Adrenal gland (tissue), 12 donors: ENCODE results near the gene SVIL. TPM values are rescaled to one million over a fixed set of nuclear protein-coding genes. Genes with fewer than 3 reads are reported as not detected.
"Not testable (repeated sequence)": the region's sequence is repeated elsewhere in the genome, so short reads cannot be mapped to it uniquely, and the experiment has no call there.

Experiments used
- DNase-seq, 7 donors: peaks; one replicate each; pipeline ENCODE4 v3.0.0-alpha.2; 2019 to 2020
- H3K27ac ChIP-seq, 5 donors: fragments of 200-600 bp; sonication (generic) in 4 of 5; 1 replicate in 3 of 5; 2 replicates in 2 of 5; pipeline versions ENCODE4 v1.5.1 to v1.8.0; 2016 to 2020; ENCODE audit warnings: mild to moderate bottlenecking in 1 of 5
- H3K27me3 ChIP-seq: fragments of 200-600 bp; 2 replicates; pipeline ENCODE4 v1.8.0; 2021
- H3K36me3 ChIP-seq, 2 donors: fragments of 200-600 bp; replicated peaks in 1 of 2; 1 replicate in 1 of 2; 2 replicates in 1 of 2; pipeline versions ENCODE4 v1.5.1 to v1.8.0; 2018 to 2022
- H3K4me1 ChIP-seq, 2 donors: fragments of 200-600 bp; replicated peaks in 1 of 2; 1 replicate in 1 of 2; 2 replicates in 1 of 2; pipeline versions ENCODE4 v1.5.1 to v1.8.0; 2018 to 2021
- H3K4me3 ChIP-seq, 4 donors: fragments of 200-600 bp; sonication (generic) in 3 of 4; one replicate each; pipeline ENCODE4 v1.5.1; 2016 to 2018
- H3K9me3 ChIP-seq, 3 donors: fragments of 200-600 bp; sonication (generic) in 1 of 3; replicated peaks in 1 of 3; 1 replicate in 2 of 3; 2 replicates in 1 of 3; pipeline versions ENCODE4 v1.5.1 to v1.8.0; 2016 to 2021
- POLR2A ChIP-seq, 2 donors: fragments of 450-650 bp; IDR thresholded peaks; one replicate each; pipeline ENCODE4 v1.6.1; 2017; ENCODE audit warnings: antibody characterized with exemption in 2 of 2, mild to moderate bottlenecking in 2 of 2, moderate library complexity in 1 of 2
- WGBS, 4 donors: extraction: QIAGEN DNeasy Blood & Tissue Kit in 2 of 4; methylation state at CpG; one replicate each; pipeline versions ENCODE4 v1.1.5 to v1.1.7; 2013 to 2017; 5-methylcytosine and 5-hydroxymethylcytosine counted together
- intact Hi-C, 2 donors: fragments of 100-400 bp; cut with DNase I; formaldehyde crosslinking; loops; one replicate each; pipeline versions ENCODE4 v1.14.1 to v1.15.0; 2022 to 2023
- polyA plus RNA-seq, 3 donors: library from polyadenylated mRNA; stranded (reverse); fragments of 200-250 nt in 2 of 3; fragments of 350-450 nt in 1 of 3; fragmentation: Illumina TruSeq in 1 of 3; extraction: RNeasy Lipid Tissue Mini Kit (QIAGEN cat#74804) in 1 of 3; gene quantifications; one replicate each; pipeline ENCODE4 v1.2.3, GENCODE V29; 2013 to 2014
- total RNA-seq, 9 donors: library from RNA; depleted of rRNA in 4 of 9; stranded (reverse); fragments of >200 nt in 4 of 9; fragments of 120-200 nt in 1 of 9; fragmentation: NEBNext Ultra II Directional in 1 of 9; extraction: Animal tissue kit (Norgen Biotek cat#: 25700) in 1 of 9; gene quantifications; one replicate each; pipeline versions ENCODE4 v1.1.0 to v1.2.4, GENCODE V29; 2013 to 2023
- TF ChIP-seq, protein P1 (sequence below), 6 experiments: fragments of 450-650 bp in 4 of 6; fragments of 200-600 bp in 2 of 6; sonication (generic) in 1 of 6; IDR thresholded peaks; 1 replicate in 5 of 6; 2 replicates in 1 of 6; pipeline versions ENCODE4 v1.5.1 to v1.8.0; 2016 to 2021; ENCODE audit warnings: antibody characterized with exemption in 6 of 6, mild to moderate bottlenecking in 2 of 6, moderate library complexity in 1 of 6
- donor health status: healthy with polysubstance abuse.
- donor health status: Bipolar disorder and iron deficiency.
- donor health status: DM: yes; HTN: yes; CAD: no.
- donor health status: DM: no; HTN: no; CAD: no.
- donor health status: DM: no; HTN: no; CAD: no.
- donor health status: DM: yes; HTN: yes; CAD: no.

The SVIL gene
- total and polyA plus RNA-seq, 12 donors: 6.7 to 73.1 (median 26.0) TPM

- intact Hi-C loops: no loop called here
- Histone ChIP-seq H3K4me1 (peaks cover 0 to 13% of the 10 kb centered on the region in 2 donors), H3K27me3 (no peaks in the 10 kb centered on the region), H3K9me3 (no peaks in the 10 kb centered on the region), H3K4me3 (no peak overlapping the region), H3K27ac (no peak overlapping the region), H3K36me3 (no peaks in the 10 kb centered on the region)
- no peak for TF ChIP-seq POLR2A (IDR thresholded peaks at IDR 0.05)
- no peak for DNase-seq
These were observed 65.0 kb downstream of the SVIL start for GRCh38 chr10:29569795-29570194.

- peaks cover 0 to 13% of the 10 kb centered on the region in 2 donors for H3K4me1 ChIP-seq
- WGBS, 4 donors: 80 to 89% (median 85%) methylated on average over 9 of the region's 9 CpGs
- no peaks in the 10 kb centered on the region for H3K27me3 ChIP-seq
- no peaks in the 10 kb centered on the region for H3K9me3 ChIP-seq
- intact Hi-C loops: no loop called here
- TF ChIP-seq POLR2A (IDR thresholded peaks at IDR 0.05): no peak
- H3K27ac ChIP-seq: no peak overlapping the region
- DNase-seq: no peak
- H3K4me3 ChIP-seq: no peak overlapping the region
- no peaks in the 10 kb centered on the region for H3K36me3 ChIP-seq
These were observed 67.8 kb downstream of the SVIL start for GRCh38 chr10:29567003-29567402.

DNA sequence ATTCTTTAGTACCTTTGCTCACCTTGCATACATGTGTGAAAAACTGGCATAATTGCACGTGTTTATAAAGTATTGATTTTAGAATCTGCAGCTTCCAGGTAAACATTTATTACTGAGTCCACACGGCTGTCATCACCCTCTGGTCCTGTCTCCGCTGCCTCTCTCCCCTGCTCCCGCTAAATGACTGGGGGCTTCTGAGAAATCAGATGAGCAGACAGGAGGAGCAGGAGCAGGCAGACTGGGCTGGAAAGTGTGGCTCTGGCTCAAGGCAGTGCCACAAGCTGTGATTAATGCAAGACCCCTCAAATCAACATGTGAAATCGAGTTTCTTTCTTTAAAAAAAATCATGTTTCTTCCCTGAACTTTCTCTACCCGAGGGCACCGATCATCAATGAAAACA is 68.6 kb downstream of the SVIL start:
- peaks cover 0 to 13% of the 10 kb centered on the region in 2 donors for H3K4me1 ChIP-seq

DNA sequence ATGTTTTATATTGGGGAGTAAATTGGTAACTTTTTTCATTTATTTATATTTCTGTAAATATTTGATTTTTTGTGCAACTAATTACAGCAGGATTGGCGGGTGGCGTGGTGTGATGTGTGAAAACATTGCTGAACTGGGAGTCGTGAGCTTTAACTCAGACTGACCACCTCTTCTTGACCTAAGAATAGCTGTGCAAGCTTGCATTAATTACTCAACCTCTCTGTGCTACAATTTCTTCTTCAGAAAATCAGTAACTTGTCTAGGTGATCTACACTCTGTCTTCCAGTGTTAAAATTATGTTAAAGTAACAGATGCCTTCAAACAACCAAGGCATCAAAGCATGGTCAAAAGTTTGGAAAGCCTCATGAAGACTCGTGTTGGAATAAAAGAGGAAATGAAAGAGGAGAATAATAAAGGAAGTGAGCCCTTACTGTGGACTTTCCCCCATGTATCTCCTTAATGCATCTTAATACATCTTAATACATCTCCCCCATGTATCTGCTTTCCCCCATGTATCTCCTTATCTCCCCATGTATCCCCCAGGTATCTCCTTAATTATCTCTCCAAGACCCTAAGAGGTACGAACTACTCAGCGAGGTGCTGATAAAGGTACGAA is 71.2 kb downstream of the SVIL start:
- no peak overlapping the region for H3K27ac ChIP-seq
- H3K4me1 ChIP-seq: no peaks in the 10 kb centered on the region

More for the DNA sequence above, 68.6 kb downstream of the SVIL start:
- H3K9me3 ChIP-seq, H3K4me3 ChIP-seq, intact Hi-C loops, H3K27ac ChIP-seq, H3K36me3 ChIP-seq, H3K27me3 ChIP-seq: not testable (repeated sequence)
- peak in 1 of 7 donors; percentile 27 for DNase-seq
- 78 to 89% (median 83%) methylated on average over 6 to 7 of the region's 7 CpGs for WGBS, 4 donors

DNA sequence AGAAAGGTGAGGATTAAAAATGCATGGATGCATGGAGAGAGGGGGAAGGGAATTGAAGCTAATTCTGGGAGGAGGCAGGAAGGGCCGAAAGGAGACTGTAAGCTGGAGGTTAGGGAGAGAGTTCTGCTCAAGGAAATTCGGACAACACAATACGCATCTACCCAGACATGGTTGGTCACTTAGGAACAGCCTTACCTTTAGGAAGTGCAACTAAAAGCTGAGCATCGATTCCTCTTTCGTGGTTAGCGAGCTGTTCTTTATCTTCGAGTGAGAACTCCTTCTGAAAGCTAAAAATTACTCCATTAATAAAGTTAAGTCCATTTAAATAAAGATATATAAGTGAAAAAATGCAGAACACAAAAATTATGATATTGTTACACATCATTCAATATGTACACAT is 71.8 kb downstream of the SVIL start:
- H3K4me1 ChIP-seq, H3K4me3 ChIP-seq, H3K9me3 ChIP-seq, DNase-seq, intact Hi-C loops, H3K36me3 ChIP-seq, H3K27ac ChIP-seq, H3K27me3 ChIP-seq: not testable (repeated sequence)
- WGBS, 4 donors: 74 to 85% (median 81%) methylated on average over 4 to 5 of the region's 7 CpGs

More for the DNA sequence above, 71.2 kb downstream of the SVIL start:
- no peak for DNase-seq
- WGBS, 4 donors: 85 to 95% (median 91%) methylated on average over 7 of the region's 7 CpGs
- intact Hi-C loops: no loop called here
- Histone ChIP-seq H3K9me3 (no peaks in the 10 kb centered on the region), H3K27me3 (no peaks in the 10 kb centered on the region), H3K36me3 (no peaks in the 10 kb centered on the region), H3K4me3 (no peak overlapping the region)
- TF ChIP-seq, protein P1, sequence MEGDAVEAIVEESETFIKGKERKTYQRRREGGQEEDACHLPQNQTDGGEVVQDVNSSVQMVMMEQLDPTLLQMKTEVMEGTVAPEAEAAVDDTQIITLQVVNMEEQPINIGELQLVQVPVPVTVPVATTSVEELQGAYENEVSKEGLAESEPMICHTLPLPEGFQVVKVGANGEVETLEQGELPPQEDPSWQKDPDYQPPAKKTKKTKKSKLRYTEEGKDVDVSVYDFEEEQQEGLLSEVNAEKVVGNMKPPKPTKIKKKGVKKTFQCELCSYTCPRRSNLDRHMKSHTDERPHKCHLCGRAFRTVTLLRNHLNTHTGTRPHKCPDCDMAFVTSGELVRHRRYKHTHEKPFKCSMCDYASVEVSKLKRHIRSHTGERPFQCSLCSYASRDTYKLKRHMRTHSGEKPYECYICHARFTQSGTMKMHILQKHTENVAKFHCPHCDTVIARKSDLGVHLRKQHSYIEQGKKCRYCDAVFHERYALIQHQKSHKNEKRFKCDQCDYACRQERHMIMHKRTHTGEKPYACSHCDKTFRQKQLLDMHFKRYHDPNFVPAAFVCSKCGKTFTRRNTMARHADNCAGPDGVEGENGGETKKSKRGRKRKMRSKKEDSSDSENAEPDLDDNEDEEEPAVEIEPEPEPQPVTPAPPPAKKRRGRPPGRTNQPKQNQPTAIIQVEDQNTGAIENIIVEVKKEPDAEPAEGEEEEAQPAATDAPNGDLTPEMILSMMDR (IDR thresholded peaks at IDR 0.05): no peak
- TF ChIP-seq POLR2A (IDR thresholded peaks at IDR 0.05): no peak

DNA sequence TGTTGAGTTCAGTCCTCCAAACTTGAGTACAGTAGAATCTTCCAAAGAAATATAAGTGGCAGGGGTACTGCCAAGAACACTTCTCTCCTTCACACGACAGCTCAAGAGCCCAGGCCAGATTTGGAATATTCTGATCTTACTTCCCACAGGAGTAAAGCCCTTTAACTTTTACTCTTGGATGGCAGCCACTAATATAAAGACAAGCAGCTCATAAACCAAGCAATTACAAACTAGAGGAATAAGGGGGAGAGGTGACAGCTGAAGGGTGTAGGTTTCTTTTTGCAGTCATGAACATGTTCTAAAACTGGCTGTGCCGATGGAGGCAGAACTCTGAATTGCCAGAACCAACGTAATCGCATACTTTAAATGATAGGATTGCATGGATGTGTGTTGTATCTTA is 74.8 kb downstream of the SVIL start:
- DNase-seq: no peak
- Histone ChIP-seq H3K9me3 (no peaks in the 10 kb centered on the region), H3K27ac (no peak overlapping the region), H3K4me1 (no peaks in the 10 kb centered on the region), H3K36me3 (no peaks in the 10 kb centered on the region), H3K27me3 (no peaks in the 10 kb centered on the region), H3K4me3 (no peak overlapping the region)
- WGBS, 4 donors: 77 to 89% (median 87%) methylated on average over 4 of the region's 4 CpGs
- intact Hi-C loops: no loop called here
- TF ChIP-seq, protein P1 (IDR thresholded peaks at IDR 0.05): no peak
- TF ChIP-seq POLR2A (IDR thresholded peaks at IDR 0.05): no peak
